ENCODE results near the gene KCNJ10.

DNA sequence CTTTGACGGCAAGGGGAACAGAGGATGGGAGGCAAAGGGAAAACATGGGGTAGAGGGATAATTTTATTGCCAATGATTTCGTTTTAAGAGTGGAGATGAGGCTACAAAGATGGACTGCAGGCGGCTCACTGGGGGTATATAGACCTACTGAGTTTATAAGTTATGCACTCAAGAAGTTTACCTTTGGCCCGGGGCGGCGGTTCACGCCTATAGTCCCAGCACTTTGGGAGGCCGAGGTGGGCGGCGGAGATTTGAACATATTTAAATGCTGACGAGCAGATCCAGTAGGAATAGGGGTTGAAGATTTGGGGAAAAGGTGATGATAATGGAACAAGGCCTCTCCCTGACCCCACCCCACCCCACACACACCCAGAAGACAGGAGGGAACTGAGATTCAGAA lies 107.8 kb downstream of the KCNJ10 start:
- TF ChIP-seq, protein P1, sequence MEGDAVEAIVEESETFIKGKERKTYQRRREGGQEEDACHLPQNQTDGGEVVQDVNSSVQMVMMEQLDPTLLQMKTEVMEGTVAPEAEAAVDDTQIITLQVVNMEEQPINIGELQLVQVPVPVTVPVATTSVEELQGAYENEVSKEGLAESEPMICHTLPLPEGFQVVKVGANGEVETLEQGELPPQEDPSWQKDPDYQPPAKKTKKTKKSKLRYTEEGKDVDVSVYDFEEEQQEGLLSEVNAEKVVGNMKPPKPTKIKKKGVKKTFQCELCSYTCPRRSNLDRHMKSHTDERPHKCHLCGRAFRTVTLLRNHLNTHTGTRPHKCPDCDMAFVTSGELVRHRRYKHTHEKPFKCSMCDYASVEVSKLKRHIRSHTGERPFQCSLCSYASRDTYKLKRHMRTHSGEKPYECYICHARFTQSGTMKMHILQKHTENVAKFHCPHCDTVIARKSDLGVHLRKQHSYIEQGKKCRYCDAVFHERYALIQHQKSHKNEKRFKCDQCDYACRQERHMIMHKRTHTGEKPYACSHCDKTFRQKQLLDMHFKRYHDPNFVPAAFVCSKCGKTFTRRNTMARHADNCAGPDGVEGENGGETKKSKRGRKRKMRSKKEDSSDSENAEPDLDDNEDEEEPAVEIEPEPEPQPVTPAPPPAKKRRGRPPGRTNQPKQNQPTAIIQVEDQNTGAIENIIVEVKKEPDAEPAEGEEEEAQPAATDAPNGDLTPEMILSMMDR (IDR thresholded peaks at IDR 0.05; ENCODE audit: insufficient read depth, low read depth, low read length): no peak
- no peak for TF ChIP-seq EZH2 (IDR thresholded peaks at IDR 0.05; ENCODE audit: insufficient read depth, low read length)

Data from astrocyte (in vitro differentiated cells and primary cell).